Transverse colon (tissue), 4 donors: ENCODE results near the gene MYO7B. TPM values are rescaled to one million over a fixed set of nuclear protein-coding genes. Genes with fewer than 3 reads are reported as not detected.

Source experiments
- DNase-seq: peaks from one replicate; pipeline ENCODE4 v3.0.0-alpha.2; 2019
- H3K27ac ChIP-seq, 4 donors: fragments of 200-600 bp; sonication (generic); 2 replicates each; pipeline ENCODE4 v1.5.1; 2016 to 2018; ENCODE audit warnings: inconsistent platforms in 4 of 4
- H3K27me3 ChIP-seq: fragments of 200-600 bp; sonication (generic); 2 replicates; pipeline ENCODE4 v1.5.1; 2017; ENCODE audit warnings: inconsistent platforms
- H3K36me3 ChIP-seq, 4 donors: fragments of 200-600 bp; sonication (generic); 2 replicates each; pipeline ENCODE4 v1.5.1; 2017 to 2019; ENCODE audit warnings: inconsistent platforms in 4 of 4
- H3K4me1 ChIP-seq, 4 donors: fragments of 200-600 bp; sonication (generic); 2 replicates each; pipeline ENCODE4 v1.5.1; 2017 to 2020; ENCODE audit warnings: inconsistent platforms in 4 of 4
- H3K4me3 ChIP-seq, 4 donors: fragments of 200-600 bp; sonication (generic); 1 replicate in 1 of 4; 2 replicates in 3 of 4; pipeline versions ENCODE4 v1.5.1 to v1.6.1; 2017 to 2019; ENCODE audit warnings: inconsistent platforms in 4 of 4
- H3K9me3 ChIP-seq, 2 donors: fragments of 200-600 bp; sonication (generic); 2 replicates each; pipeline ENCODE4 v1.5.1; 2017 to 2019; ENCODE audit warnings: inconsistent platforms in 2 of 2
- EP300 ChIP-seq: sonication (generic); formaldehyde crosslinking; IDR thresholded peaks from one replicate; pipeline ENCODE4 v1.6.1; 2017; ENCODE audit warnings: antibody characterized with exemption, low read depth
- POLR2A ChIP-seq: fragments of 450-650 bp; IDR thresholded peaks from one replicate; pipeline ENCODE4 v1.6.1; 2016; ENCODE audit warnings: antibody characterized with exemption, mild to moderate bottlenecking, moderate library complexity
- POLR2AphosphoS5 ChIP-seq, 3 donors: sonication (generic); formaldehyde crosslinking; IDR thresholded peaks; one replicate each; pipeline ENCODE4 v1.6.1; 2016; ENCODE audit warnings: antibody characterized with exemption in 3 of 3
- WGBS, 2 donors: methylation state at CpG; one replicate each; pipeline ENCODE4 v1.1.5; 2018; ENCODE audit warnings: low coverage in 1 of 2; 5-methylcytosine and 5-hydroxymethylcytosine counted together
- in situ Hi-C, 4 donors: fragments of 200-750 bp; cut with MboI; loops; one replicate each; pipeline versions ENCODE4 v1.15.0 to v1.15.1; 2017; ENCODE audit warnings: low sequenced_read_pairs in 3 of 4, low pct_ligation_motif_present in 1 of 4, low pct_unique_long_range_greater_than_20kb in 1 of 4
- intact Hi-C: fragments of 100-400 bp; cut with DNase I; formaldehyde crosslinking; loops from one replicate; pipeline ENCODE4 v1.15.1; 2023; ENCODE audit warnings: low total_unique reads
- total RNA-seq, 4 donors: library from RNA; depleted of rRNA; stranded (reverse); fragments of >200 nt; gene quantifications; one replicate each; pipeline ENCODE4 v1.1.0, GENCODE V29; 2016
- TF ChIP-seq, protein P1 (sequence below), 5 experiments: fragments of 200-600 bp in 3 of 5; fragments of 450-650 bp in 2 of 5; sonication (generic) in 3 of 5; IDR thresholded peaks; 1 replicate in 2 of 5; 2 replicates in 3 of 5; pipeline ENCODE4 v1.5.1; 2016 to 2017; ENCODE audit warnings: antibody characterized with exemption in 5 of 5, inconsistent platforms in 3 of 5, mild to moderate bottlenecking in 2 of 5, moderate library complexity in 1 of 5

Gene MYO7B
- total RNA-seq, 4 donors from 2014 or later: 242 to 637 (median 280) TPM

DNA sequence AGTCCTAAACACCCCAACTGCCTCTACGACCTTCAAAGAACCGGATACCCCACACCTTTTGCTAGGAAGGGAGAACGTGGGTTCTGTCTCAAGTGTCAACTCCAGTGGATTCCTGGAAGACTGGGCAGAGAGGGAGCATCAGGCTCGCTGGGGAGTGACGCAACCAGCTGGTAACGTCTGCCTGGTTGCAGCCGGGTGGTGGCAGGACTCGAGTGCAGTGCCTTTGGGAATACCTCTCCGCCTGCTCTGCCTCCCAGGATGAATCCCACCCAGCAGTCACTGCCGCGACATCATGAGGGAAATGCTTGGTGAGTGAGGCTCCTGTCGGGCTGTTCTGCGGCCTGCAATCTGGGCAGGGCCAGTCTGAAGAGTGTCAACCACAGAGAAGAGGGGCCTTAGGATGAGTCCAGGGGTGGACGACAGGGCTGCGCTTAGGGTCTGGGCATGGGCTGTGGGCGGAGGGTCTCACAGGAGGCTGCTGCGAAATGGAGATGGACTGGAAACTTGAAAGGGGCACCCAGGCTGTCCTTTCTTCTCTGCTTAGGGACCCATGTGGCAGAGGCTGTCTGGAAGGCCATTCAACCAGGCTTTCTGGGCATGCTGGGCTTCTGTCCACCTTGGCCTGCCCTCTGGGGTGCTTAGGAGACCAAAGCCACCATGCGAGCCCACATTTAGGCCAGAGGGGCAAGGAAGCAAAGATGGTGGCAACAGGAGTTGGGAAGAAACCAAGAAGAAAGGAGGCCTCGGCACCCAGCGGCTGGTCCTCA is 123.3 kb downstream of the MYO7B start:
- Histone ChIP-seq H3K4me1 (peaks cover 23 to 62% (median 43%) of the 10 kb centered on the region in 4 donors), H3K36me3 (no peaks in the 10 kb centered on the region), H3K27me3 (peaks cover 12% of the 10 kb centered on the region), H3K27ac (peak overlapping the region; percentile 81 to 91 (median 86)), H3K4me3 (no peak overlapping the region), H3K9me3 (no peaks in the 10 kb centered on the region)
- in situ Hi-C loops: no loop called here
- peak; percentile 14 to 66 (median 55) for TF ChIP-seq POLR2AphosphoS5 (IDR thresholded peaks at IDR 0.05)
- TF ChIP-seq EP300: peak; percentile 82
- no peak for TF ChIP-seq POLR2A
- intact Hi-C loops: no loop called here
- 74% methylated on average over 20 of the region's 20 CpGs; no CpG with 5 or more reads in 1 of the 2 donors for WGBS, 2 donors
- DNase-seq: peak; percentile 24

DNA sequence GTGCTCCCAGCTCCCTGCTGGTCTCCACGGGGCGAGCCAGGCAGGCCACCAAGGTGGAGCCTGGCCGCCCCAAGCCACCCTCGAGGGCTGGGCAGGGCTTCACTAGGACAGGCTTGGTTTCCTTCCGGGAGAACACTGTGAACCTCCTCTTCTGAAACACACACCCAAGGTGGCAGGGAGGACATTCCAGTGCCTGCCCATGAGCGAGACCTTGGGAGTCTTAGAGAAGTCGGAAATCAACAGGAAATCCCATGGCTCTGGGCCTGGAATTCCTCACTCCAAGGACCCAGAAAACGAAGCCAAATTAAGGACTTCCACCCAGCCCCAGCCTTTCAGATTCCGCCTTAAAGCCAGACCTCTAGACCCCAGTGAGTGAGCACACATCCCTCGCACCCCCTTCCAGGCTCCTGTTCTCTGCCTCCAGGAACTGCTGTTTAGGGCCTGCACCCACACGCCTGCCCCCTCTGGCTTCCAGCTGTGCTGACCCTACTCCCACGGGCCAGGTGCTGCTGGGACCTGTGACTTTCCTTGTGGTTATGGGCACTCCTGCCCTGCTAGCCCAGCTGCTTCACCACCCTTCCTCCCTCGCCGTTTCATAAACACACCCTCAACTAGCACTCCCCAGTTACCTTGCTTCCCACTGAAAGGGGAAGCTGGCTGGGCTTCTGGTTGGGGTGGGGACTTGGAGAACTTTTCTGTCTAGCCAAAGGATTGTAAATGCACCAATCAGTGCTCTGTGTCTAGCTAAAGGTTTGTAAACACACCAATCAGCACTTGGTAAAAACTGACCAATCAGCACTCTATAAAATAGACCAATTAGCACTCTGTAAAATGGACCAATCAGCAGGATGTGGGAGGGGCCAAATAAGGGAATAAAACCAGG is 124.2 kb downstream of the MYO7B start:
- WGBS, 2 donors: 72 to 100% methylated on average over 3 to 14 of the region's 14 CpGs
- intact Hi-C loops (no loop called here), in situ Hi-C loops (no loop called here)
- H3K27me3 ChIP-seq: peaks cover 20% of the 10 kb centered on the region
- no peak for TF ChIP-seq POLR2AphosphoS5 (IDR thresholded peaks at IDR 0.05)
- TF ChIP-seq EP300: peak; percentile 62
- no peaks in the 10 kb centered on the region for H3K9me3 ChIP-seq
- peak overlapping the region; percentile 81 to 91 (median 86) for H3K27ac ChIP-seq
- H3K4me3 ChIP-seq: no peak overlapping the region
- DNase-seq: peak; percentile 9
- no peaks in the 10 kb centered on the region for H3K36me3 ChIP-seq
- H3K4me1 ChIP-seq: peaks cover 20 to 59% (median 39%) of the 10 kb centered on the region in 4 donors

DNA sequence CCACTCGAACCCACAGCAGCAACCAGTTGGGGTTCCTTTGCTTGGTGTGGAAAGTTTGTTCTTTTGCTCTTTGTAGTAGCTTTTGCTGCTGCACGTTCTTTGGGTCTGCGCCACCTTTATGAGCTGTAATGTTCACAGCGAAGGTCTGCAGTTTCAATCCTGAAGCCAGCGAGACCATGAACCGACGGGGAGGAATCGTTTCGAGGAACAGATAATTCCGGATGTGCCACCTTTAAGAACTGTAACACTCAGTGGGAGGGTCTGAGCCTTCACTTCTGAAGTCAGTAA is 124.8 kb downstream of the MYO7B start:
- H3K27ac ChIP-seq: peak overlapping the region; percentile 81 to 91 (median 86)
- H3K4me1 ChIP-seq: peaks cover 20 to 54% (median 37%) of the 10 kb centered on the region in 4 donors
- in situ Hi-C loops: no loop called here
- TF ChIP-seq, protein P1, sequence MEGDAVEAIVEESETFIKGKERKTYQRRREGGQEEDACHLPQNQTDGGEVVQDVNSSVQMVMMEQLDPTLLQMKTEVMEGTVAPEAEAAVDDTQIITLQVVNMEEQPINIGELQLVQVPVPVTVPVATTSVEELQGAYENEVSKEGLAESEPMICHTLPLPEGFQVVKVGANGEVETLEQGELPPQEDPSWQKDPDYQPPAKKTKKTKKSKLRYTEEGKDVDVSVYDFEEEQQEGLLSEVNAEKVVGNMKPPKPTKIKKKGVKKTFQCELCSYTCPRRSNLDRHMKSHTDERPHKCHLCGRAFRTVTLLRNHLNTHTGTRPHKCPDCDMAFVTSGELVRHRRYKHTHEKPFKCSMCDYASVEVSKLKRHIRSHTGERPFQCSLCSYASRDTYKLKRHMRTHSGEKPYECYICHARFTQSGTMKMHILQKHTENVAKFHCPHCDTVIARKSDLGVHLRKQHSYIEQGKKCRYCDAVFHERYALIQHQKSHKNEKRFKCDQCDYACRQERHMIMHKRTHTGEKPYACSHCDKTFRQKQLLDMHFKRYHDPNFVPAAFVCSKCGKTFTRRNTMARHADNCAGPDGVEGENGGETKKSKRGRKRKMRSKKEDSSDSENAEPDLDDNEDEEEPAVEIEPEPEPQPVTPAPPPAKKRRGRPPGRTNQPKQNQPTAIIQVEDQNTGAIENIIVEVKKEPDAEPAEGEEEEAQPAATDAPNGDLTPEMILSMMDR (IDR thresholded peaks at IDR 0.05): no peak
- TF ChIP-seq EP300: no peak
- no peak for TF ChIP-seq POLR2AphosphoS5 (IDR thresholded peaks at IDR 0.05)
- no peak for TF ChIP-seq POLR2A
- no peaks in the 10 kb centered on the region for H3K36me3 ChIP-seq
- no peaks in the 10 kb centered on the region for H3K9me3 ChIP-seq
- DNase-seq: peak; percentile 3
- no peak overlapping the region for H3K4me3 ChIP-seq
- intact Hi-C loops: no loop called here
- WGBS, 2 donors: 77 to 88% methylated on average over 3 to 10 of the region's 10 CpGs
- peaks cover 26% of the 10 kb centered on the region for H3K27me3 ChIP-seq

DNA sequence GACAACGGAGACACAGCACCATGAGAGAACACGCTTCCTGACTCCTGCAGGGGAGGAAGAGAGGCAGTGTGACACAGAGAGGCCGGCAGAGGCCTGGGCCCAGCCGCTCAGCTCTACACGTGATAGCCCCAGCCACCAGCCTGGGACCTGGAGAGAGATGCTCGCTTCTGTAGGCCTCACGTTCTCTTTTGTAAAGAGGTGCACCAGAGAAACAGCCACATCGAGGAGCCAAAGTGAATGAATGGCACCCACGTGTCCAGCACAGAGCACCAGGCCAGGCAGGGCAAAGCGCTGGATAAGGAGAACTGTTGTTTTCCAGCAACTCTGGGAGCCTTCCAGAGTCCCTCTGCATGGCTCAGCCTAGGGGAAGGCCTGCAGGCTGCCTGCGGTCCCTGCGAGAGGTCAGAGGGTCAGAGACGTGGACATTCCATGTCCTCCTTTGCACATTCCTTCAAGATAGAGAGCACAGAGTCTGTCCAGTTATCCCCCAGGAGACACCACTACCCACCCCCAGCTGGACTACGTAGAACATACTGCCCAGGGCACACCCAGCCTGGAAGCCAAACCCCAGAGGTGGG is 125.7 kb downstream of the MYO7B start:
- Histone ChIP-seq H3K4me3 (no peak overlapping the region), H3K4me1 (peaks cover 26 to 50% (median 38%) of the 10 kb centered on the region in 4 donors), H3K36me3 (no peaks in the 10 kb centered on the region), H3K27me3 (peaks cover 32% of the 10 kb centered on the region), H3K9me3 (no peaks in the 10 kb centered on the region), H3K27ac (peak overlapping the region; percentile 81 to 91 (median 86))
- DNase-seq: peak; percentile 4
- WGBS, 2 donors: 79% methylated on average over 14 of the region's 14 CpGs; no CpG with 5 or more reads in 1 of the 2 donors
- intact Hi-C loops (no loop called here), in situ Hi-C loops (no loop called here)
- no peak for TF ChIP-seq EP300
- TF ChIP-seq, protein P1 (IDR thresholded peaks at IDR 0.05): no peak
- no peak for TF ChIP-seq POLR2A
- TF ChIP-seq POLR2AphosphoS5 (IDR thresholded peaks at IDR 0.05): no peak
